GM18502 (cell line): ENCODE data around the gene AQP5.

Source experiments
- ATAC-seq: cut with Tn5 transposase; IDR thresholded peaks from one replicate; pipeline ENCODE4 v1.9.1; 2021; ENCODE audit warnings: mild to moderate bottlenecking; ENCODE audit not compliant: unreplicated experiment, poor library complexity

Gene AQP5

DNA sequence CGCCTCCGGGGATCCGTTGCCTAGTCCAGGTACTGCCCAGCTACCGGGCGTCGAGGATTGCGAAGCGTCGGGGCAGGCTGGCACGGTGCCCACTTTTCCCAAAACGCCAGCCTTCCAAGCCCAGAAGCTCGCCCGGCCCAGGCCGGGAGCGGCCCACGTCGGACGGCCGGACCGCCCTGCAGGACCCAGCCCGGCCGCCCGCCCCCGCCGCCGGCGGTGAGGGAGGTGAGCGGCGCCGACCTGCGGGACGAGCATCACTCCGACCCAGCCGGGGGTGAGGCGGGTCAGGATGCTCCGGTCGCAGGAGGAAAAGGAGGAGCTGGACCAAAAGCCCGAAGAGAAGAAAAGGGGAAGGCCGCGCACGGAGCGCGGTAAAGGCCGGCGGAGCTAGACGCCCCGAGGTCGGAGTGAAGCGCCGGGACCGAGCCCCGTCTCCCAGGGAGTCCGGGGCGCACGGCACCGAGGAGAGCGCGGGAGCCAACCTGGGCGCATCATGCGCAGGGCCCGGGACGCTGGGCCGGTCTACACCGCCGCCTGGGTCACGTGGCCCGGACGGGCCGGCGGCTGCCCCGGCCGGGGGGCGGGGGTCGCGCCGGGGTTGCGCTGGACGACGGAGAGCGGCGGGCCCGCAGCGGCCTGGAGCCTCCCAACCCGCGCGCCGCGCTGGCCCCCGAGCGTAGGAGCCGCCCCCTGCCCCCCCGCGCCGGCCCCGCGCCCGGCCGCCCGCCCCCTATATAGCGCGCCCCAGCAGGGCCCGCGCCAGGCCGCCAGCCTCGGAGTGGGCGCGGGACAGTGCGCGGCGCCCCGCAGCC lies at the start of gene AQP5:
Gene AQP5, plus strand, starts transcription at position 762 of the 812 bp plus-strand sequence. CDS start 146 bp downstream, outside the sequence.
- ATAC-seq = no peak

DNA sequence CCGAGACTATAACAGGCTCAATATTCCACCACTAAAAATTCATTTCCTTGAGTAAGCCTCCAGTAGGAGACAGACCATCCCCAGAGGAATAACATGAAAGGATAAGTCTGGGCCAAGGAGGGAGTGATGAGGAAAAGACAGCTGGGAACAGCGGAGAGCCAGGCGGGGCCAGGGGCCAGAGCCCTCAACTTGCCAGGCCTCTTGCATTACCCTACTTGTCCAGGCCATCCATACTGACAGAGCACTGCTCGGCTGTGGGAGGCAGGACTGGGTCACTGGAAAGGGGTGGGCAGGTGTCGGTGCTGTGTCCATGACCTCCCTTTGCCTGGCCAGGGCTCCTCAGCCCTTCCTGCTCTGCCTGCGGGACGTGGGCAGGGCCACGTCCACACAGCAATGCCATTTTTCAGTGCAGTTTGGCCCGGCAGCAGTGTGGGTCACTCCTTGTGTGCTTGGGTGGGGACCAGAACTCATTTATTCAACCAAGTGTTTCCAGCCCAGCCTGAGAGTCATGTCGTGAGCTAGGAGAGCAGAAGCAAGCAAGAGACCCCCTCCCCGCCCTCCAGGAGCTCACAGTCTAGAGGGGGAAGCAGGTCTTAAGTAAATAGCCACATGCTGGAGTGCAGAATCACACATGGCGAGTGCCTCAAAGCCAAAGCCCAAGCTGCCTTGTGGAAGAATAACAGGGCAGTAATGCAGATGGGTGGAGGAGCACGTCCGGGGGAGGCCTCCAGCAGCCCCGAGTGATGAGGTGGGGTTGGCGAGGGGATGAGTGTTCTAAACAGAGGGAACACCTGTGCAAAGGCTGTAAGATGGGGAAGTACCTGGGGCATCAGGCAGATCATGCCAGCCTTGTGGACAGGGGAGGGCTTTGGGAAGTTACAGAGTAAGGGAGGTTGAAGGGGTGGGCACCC lies 49.1 kb upstream of the AQP5 start:
- no peak for ATAC-seq

- no peak for ATAC-seq
Observed at GRCh38 chr12:49916129-49916919, 45.3 kb upstream of the AQP5 start.

DNA sequence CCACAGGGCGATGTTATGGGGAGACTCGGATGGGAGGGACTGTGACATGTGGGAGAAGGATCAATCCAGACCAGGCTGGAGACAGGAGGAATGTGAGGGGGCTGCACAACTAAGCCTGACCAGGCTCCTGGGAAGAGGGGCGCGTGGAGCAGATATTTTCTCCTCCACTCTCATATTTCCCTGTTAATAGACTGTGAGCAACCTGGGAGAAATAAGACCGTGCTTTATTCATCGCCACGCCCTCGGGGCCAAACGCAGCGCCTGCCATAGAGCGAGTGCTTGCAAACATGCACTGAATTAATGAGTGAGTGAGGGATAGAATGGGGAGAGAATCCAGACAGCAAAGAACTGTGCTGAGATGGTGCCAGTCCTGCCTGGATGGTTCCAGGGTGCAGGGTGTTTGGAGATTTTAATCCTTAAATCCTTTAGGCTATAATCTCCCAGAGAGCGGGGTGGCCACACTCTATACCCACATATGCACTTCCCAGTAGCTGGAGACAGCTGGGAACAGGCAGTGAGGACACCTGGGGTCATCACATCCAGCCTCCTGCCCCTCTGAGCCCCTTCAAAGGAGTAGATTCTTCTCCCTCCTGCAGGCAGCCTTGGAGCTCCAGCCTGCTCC lies 44.4 kb upstream of the AQP5 start:
- ATAC-seq = no peak

GRCh38 chr12:49917788-49918173 lies 43.9 kb upstream of the AQP5 start:
- ATAC-seq = no peak

GRCh38 chr12:49920241-49920914 lies 41.3 kb upstream of the AQP5 start:
- no peak for ATAC-seq

GRCh38 chr12:49920915-49921286 lies 40.8 kb upstream of the AQP5 start:
- ATAC-seq = no peak

- no peak for ATAC-seq
Observed at GRCh38 chr12:49921299-49921698, 40.4 kb upstream of the AQP5 start.

DNA sequence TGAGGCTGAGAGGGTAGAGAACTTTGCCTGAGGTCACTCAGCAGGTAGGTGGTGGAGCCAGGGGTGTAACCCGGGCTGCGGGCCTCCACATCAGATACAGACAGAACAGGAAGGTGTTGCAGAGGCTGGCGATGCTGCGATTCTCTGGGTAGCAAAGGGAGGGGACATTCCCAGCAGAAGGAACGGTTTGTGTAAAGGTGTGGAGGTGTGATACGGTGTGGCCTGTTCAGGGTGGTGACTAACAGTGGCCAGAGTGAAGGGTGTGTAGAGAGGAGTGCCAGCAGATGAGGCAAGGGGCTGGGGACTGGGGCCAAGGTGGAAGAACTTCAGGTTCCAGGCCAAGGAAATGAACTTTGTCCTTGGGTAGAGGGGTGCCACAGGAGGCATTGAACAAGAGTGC lies 39.7 kb upstream of the AQP5 start:
- ATAC-seq = no peak

DNA sequence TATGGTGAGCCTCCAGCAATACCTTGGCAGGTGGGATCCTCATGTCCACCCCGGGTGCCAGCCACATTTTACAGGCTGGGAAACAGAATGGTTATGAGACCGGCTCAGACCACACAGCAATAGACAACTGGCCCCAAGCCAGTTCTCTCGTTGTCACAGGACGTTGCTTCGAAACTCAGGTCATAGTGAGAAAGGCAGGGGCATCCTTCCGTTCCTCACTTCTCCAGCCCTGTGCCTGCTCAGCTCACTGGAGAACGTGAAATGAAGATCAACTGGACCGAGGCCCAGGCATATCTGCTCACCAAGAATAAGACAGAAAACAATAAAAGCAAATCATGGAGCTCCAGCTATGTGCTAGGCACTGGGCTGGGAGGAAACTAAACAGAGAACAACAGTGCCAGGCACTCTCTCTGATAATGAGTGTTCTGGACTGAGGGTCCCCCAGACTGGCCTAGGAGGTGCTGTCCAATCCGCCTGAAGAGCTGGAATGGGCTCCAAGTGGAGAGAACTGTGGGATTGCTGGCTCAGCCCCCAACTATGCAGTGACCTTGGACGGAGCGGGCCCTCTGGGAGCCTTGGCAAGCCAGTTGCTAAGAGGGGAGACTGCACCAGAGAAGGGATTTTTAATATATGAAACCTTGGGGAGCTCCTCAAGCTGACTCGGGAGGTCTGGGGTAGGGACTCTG lies 39.2 kb upstream of the AQP5 start:
- no peak for ATAC-seq

DNA sequence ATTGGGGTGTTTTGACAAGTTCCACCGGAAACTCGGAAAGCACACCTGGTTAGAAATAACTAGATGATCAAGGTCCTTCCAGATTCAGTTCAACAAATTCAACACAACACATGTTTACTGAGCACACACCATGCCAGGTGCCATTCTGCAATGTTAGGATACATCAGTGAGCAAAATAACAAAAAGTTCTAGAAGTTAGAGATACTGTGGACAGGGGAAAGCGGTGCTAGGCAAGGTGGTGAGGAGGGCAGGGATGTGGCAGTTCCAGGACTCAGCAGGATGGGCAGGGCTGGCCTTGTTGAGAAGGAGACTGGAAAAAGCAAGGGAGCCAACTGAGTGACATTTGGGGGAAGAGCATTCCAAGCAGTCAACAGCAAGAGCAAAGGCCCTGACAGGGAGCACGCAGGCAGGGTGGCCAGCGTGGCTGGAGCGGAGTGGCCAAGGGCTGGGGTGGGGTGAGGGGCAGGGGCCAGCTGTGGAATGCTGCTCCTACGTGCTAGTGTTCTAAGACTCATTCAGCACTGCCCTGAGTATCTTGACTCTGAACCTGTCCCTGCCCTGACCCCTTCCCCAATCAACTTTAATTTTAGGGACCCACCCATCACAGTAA lies 38.5 kb upstream of the AQP5 start:
- no peak for ATAC-seq

DNA sequence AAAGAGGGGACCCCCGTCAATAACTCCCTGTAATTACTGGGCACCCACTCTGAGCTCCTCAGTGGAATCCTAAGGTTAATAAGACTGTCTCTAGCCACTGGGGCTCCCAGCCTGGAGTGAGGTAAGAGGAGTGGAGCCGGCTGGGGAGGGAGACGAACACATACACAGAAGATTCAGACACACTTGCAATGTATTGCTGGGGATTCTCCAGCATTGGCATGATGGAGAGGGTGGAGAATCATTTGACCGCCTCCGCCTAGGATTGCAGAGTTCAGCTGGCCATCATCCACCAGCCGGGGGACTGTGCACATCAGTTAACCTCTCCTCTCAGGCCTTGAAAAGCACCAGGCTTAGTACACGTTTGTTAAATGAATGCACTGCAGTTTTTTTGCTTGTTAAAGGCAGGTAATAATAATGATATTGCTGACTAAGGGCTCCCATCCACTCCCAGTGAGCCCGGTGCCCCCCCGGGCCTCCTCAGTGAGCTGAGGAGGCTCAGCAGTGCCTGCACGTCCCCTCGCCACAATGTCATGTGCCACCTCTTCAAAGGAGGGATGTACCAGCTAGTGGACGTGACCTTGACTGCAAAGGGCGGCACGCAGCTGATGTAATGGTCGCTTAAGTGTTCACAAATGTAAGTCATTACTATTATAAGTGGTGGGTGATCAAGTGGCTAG lies 37.7 kb upstream of the AQP5 start:
- ATAC-seq = no peak

- no peak for ATAC-seq
Observed at GRCh38 chr12:49924628-49925246, 36.9 kb upstream of the AQP5 start.

DNA sequence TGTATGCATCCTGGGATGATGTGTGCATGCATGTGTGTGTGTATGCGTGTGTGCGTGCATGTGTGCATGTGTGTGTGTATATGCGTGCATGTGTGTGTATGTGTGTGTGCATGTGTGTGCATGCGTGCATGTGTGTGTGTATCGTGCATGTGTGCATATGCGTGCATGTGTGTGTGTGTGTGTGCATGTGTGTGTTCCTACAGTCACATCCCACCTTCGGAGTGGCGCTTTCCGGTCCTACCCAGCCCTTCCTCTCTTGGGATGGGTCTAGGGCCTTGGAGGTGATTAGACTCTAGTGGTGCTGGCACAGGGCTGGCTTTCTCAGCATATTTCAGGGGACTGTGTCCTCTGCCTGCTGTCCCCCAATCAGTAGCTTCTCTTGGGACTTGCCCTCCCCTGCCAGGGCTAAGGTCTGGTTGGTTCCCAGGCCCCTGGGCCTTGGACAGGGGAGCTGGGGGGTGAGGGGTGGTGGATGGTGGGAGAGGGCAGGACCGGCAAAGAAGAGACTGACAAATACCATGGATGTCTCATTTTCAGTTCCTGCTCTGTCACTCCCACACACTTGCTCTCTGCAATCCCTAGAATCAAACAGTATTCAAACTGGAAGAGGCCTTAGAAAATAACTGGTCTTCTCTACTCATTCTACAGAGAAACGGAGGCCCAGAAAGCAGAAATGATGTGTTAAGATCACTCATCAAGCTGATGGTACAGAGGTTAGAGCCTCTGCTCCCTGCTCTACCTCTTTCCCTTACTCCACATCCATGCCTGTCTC lies 36.1 kb upstream of the AQP5 start:
- ATAC-seq = no peak

- no peak for ATAC-seq
Observed at GRCh38 chr12:49928471-49928870, 33.2 kb upstream of the AQP5 start.

DNA sequence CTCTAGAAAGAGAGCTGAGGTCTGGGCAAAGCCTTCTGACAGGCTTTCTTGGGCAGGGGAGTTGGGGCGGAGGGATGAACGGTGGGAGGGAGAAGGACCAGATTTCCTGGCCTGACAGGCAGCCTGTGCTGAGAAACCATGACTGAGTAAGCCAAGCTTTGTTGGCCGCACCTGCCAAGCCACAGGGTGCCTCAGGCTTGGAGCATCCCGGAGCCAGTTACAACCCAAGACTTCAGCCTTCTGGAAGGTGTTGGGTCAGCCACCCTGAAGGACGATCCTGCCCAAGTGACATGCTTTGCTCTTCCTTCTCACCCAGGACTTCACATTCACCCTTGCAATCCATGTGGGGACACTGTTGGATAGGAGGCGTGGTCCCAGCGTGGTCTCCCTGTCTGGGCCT lies 32.1 kb upstream of the AQP5 start:
- no peak for ATAC-seq
